Large intestine (tissue), 3 donors: Measurements from ENCODE around the gene C6orf89. TPM values are rescaled to one million over a fixed set of nuclear protein-coding genes. Genes with fewer than 3 reads are reported as not detected.
"Not testable (repeated sequence)": the region's sequence is repeated elsewhere in the genome, so short reads cannot be mapped to it uniquely, and the experiment has no call there.

Experiments
- DNase-seq, 2 donors: peaks; one replicate each; pipeline versions ENCODE4 v3.0.0 to v3.0.0-alpha.2; 2013
- H3K27ac ChIP-seq: one replicate; pipeline ENCODE4 v1.5.1; 2013; ENCODE audit warnings: low read length
- H3K27me3 ChIP-seq: 2 replicates; pipeline ENCODE4 v1.6.1; 2013; ENCODE audit warnings: low read length; ENCODE audit not compliant: control insufficient read depth, insufficient read depth
- H3K36me3 ChIP-seq: 2 replicates; pipeline ENCODE4 v1.6.1; 2013; ENCODE audit warnings: low read length; ENCODE audit not compliant: control insufficient read depth, insufficient read depth
- H3K4me1 ChIP-seq: one replicate; pipeline ENCODE4 v1.6.1; 2013; ENCODE audit warnings: low read length; ENCODE audit not compliant: control insufficient read depth, insufficient read depth
- H3K4me3 ChIP-seq: one replicate; pipeline ENCODE4 v1.5.1; 2013; ENCODE audit warnings: low read length
- H3K9me3 ChIP-seq: one replicate; pipeline ENCODE4 v1.6.1; 2013; ENCODE audit warnings: mild to moderate bottlenecking, low read depth, low read length, moderate library complexity; ENCODE audit not compliant: control insufficient read depth
- WGBS: methylation state at CpG from one replicate; pipeline ENCODE4 v1.1.5; 2013; ENCODE audit warnings: low lambda C conversion rate; ENCODE audit not compliant: insufficient coverage; 5-methylcytosine and 5-hydroxymethylcytosine counted together
- polyA plus RNA-seq: library from polyadenylated mRNA; unstranded; fragments of 120-200 nt; gene quantifications from one replicate; pipeline ENCODE4 v1.2.1, GENCODE V29; 2013

C6orf89 gene
- polyA plus RNA-seq, 1 donor, result 35.5 TPM

DNA sequence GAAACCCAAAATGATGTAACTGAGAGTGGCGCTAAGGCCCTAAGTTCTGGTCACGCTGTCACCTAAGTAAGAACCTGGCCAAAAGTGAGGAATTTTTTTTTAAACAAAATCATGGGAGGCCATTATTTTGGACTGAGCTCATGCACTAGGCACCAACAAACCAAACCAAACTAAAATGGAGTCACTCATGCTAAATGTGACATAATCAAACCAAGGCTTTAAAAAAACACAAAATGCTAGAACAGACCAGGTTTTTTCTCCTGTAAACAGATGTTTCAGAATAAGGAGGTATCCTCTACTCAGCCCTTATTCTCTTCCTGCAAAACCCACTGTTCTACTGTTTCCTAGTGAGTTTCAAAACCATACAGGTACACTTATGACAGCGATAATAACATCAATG lies 1.1 kb upstream of the C6orf89 start:
- 100% methylated on average over 1 of the region's 3 CpGs for whole genome bisulfite sequencing

DNA sequence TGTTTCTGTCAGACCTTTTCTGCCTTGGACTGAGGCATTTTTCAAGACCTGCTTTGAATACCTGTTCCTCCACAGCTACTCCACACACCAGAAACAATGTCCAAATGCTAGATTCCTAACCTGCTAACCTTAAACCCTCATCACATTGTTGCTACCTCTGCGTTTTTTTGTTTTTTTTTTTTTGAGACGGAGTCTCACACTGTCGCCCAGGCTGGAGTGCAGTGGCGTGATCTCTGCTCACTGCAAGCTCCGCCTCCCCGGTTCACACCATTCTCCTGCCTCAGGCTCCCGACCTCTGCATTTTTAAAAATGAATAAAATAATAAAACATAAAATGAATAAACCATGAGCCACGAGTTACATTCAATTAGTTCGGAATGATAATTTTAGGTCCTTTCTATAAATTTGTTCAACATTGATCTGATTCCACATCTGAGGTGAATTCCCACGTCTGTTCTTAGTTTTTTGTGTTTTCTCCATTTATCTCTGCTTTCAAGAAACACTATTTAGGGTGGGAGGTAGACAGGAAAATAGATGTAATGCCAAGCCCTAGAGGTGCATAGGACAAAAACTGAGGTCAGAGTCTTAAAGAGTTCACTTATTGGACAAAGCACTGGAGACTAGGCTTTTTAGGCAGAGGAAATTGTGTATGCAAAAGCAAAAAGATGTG lies 1.3 kb downstream of the C6orf89 start:
- H3K27ac ChIP-seq, result no peak overlapping the region
- H3K9me3 ChIP-seq, result no peaks in the 10 kb centered on the region
- no peak for DNase-seq
- peaks cover 7% of the 10 kb centered on the region for H3K4me1 ChIP-seq
- no peaks in the 10 kb centered on the region for H3K36me3 ChIP-seq
- no peak overlapping the region for H3K4me3 ChIP-seq
- 94% methylated on average over 2 of the region's 10 CpGs for WGBS
- H3K27me3 ChIP-seq, result no peaks in the 10 kb centered on the region

More for the DNA sequence above, 1.1 kb upstream of the C6orf89 start:
- Histone ChIP-seq H3K4me3 (no peak overlapping the region), H3K4me1 (peaks cover 7% of the 10 kb centered on the region), H3K27ac (no peak overlapping the region), H3K27me3 (peaks cover 2% of the 10 kb centered on the region), H3K9me3 (no peaks in the 10 kb centered on the region), H3K36me3 (no peaks in the 10 kb centered on the region)
- DNase-seq, result no peak

DNA sequence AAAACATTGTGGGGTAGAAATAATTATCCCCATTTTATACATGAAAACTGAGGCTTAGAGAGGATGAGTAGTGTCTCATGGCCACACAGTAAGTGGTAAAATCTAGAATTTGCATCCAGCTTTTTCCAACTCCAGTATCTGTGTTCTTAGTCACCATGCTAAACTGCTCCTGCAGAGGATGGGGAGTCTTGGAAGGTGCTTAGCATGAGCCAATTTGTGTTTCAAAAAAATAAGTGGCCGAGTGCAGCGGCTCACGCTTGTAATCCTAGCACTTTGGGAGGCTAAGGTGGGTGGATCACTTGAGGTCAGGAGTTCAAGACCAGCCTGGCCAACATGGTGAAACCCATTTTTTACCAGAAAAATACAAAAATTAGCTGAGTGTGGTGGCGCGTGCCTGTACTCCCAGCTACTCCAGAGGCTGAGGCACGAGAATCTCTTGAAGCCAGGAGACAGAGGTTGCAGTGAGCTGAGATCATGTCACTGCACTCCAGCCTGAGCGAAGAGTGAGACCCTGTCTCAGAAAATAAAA lies 2.4 kb downstream of the C6orf89 start:
- Histone ChIP-seq H3K27me3 (no peaks in the 10 kb centered on the region), H3K4me3 (no peak overlapping the region), H3K4me1 (peaks cover 7% of the 10 kb centered on the region), H3K9me3 (no peaks in the 10 kb centered on the region), H3K36me3 (no peaks in the 10 kb centered on the region), H3K27ac (no peak overlapping the region)
- DNase-seq, result no peak
- WGBS, result 100% methylated on average over 1 of the region's 7 CpGs

DNA sequence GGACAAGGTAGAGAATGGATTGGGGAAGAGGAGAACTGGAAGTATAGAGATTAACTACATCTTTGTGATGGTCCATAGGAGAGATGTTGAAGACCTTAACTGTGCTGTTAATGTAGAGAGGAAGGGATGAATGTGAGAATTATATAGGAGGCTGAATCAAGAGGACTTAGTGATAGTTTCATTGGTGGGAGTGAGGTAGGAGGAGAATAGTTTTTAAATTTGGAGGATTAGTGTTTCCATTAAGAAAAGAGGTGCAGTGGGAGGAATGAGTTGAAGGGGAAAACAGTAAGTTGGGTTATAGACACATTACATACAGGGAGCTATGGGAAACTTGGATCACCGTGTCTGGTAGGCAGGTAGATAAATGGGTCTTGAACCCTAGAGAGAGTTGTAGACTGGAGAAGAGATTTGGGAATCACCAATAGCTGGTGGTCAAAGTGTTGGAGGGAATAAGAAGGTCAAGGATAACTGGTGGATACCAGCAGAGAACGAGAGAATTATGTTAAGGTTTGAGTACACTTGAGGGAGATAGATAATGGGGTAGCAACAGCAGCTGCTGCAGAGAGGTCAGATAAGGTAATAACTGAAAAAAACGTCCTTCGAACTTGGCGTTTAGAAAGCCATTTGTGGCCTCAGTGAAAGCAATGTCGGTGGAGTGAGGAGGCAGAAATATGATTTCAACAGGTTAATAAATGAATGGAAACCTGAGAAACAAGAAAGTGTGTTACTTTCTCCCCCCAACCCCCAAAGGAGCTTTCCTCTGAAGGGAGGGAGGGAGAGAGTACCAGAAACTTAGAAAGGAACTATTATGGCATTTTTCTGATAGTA lies 3.1 kb downstream of the C6orf89 start:
- H3K4me3 ChIP-seq, result no peak overlapping the region
- peaks cover 7% of the 10 kb centered on the region for H3K4me1 ChIP-seq
- H3K27me3 ChIP-seq, result no peaks in the 10 kb centered on the region
- DNase-seq, result no peak
- no peak overlapping the region for H3K27ac ChIP-seq
- WGBS, result 19% methylated on average over 4 of the region's 6 CpGs
- no peaks in the 10 kb centered on the region for H3K36me3 ChIP-seq
- H3K9me3 ChIP-seq, result no peaks in the 10 kb centered on the region

DNA sequence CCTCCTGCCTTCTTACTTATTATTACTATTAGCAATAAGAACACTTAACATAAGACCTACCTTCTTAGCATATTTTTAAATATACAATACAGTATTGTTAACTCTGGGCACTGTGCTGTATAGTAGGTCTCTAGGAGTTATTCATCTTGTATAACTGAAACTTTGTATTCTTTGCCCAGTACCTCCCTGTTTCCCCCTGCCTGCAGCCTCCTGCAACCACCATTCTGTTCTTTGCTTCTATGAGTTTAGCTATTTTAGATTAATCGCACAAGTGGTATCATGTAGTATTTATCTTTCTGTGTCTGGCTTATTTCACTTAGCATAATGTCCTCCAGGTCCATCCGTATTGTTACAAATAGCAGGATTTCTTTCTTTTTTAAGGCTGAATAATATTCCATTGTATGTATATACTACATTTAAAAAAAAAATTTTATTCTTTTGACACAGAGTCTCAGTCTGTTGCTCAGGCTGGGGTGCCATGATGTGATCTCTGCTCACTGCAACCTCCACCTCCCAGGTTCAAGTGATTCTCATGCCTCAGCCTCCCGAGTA lies 4.4 kb downstream of the C6orf89 start:
- no peak overlapping the region for H3K27ac ChIP-seq
- no peak overlapping the region for H3K4me3 ChIP-seq
- no peak for DNase-seq
- H3K9me3 ChIP-seq, result no peaks in the 10 kb centered on the region
- H3K27me3 ChIP-seq, result no peaks in the 10 kb centered on the region
- no CpG with 5 or more reads among the region's 3 CpGs for WGBS
- H3K36me3 ChIP-seq, result peaks cover 5% of the 10 kb centered on the region
- H3K4me1 ChIP-seq, result peaks cover 6% of the 10 kb centered on the region

DNA sequence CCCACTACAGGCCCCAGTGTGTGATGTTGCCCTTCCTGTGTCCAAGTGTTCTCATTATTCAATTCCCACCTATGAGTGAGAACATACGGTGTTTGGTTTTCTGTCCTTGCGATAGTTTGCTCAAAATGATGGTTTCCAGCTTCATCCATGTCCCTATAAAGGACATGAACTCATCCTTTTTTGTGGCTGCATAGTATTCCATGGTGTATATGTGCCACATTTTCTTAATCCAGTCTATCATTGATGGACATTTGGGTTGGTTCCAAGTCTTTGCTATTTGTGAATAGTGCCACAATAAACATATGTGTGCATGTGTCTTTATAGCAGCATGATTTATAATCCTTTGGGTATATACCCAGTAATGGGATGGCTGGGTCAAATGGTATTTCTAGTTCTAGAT lies 5.4 kb downstream of the C6orf89 start:
- H3K36me3 ChIP-seq, H3K4me1 ChIP-seq, H3K27me3 ChIP-seq, DNase-seq, H3K4me3 ChIP-seq, H3K9me3 ChIP-seq, H3K27ac ChIP-seq: not testable (repeated sequence)
- no CpG with 5 or more reads among the region's 2 CpGs for WGBS

DNA sequence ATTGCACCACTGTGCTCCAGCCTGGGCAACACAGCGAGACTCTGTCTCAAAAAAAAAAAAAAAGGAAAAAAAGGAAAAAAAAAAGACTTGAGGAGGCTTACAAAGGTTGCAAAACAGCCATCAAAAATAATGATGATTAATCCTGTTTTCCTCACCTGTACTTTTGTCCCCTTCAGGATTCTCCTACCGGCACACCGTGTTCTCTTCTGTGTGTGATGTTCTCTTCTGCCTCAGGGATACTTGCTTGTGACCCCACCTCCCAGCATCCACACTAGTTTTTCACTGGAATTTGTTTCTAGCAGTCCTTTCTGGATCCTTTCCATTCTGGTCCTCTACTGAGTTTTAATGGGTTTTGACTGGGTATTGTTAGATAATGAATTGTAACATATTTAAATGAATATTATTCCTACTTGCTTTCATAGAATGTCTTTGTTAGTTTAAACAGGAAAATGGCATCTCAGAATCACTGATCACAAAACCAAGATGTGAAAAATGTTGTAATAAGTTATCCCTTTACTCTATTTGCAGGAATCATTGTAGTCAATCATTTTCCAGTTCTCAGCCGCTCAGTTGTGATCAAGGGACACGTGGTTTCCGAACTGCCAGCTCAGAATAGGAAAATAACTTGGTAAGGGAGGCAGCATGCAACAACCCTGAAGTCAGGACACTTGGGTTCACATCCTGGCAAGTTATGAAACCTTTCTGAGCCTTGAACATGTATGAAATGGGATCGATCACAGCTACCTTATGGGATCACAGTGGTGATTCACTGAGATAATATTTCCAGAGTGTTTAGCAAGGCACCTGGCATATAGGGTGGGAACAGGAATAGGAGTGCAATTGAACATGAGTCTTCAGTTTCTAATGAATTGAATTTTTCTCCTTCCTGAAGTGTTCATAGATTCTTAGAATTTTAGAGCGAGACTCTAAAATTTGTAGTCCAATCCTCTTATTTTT lies 8.5 kb downstream of the C6orf89 start:
- DNase-seq, result no peak
- H3K4me1 ChIP-seq, result no peaks in the 10 kb centered on the region
- peaks cover 10% of the 10 kb centered on the region for H3K36me3 ChIP-seq
- no peak overlapping the region for H3K4me3 ChIP-seq
- 100% methylated on average over 2 of the region's 8 CpGs for WGBS
- no peak overlapping the region for H3K27ac ChIP-seq
- no peaks in the 10 kb centered on the region for H3K27me3 ChIP-seq
- no peaks in the 10 kb centered on the region for H3K9me3 ChIP-seq

DNA sequence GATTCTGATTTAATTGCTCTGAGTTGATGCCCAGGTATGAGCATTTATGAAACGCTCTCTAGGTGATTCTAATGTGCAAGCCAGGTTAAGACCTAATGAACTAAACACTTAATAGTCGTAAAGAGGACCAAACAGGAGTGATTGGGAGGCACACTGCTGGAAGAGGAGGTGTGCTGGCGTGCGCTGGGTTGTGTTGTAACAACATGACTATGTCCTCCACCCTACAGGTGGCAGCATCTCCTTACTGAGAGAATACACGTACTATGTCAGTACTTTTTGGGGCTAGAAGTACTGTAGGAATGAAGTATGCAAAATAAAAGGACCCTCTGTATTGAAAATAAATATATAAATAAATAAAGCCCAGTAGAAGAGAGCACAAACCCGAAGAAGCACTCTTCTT lies 11.9 kb downstream of the C6orf89 start:
- DNase-seq, result no peak

DNA sequence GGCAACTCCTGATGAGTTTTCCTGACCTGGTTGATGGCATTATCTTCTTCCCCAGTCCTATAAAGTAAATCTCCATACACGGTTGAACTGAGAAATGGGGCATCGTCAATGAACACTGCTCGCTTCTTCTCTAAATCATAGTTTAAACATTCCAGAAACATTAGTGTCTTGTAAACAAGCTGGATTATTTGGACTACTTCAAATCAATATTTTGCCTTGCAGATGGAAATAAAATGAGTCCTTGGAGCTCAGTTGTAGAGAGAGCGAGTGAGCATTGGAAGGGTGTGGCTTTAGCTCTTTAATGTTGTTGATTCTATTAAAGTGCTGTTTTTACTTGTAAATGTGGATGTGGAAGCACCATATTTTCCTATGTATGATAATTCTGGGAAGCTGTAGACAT lies 18.4 kb downstream of the C6orf89 start:
- Histone ChIP-seq H3K4me1 (no peaks in the 10 kb centered on the region), H3K4me3 (no peak overlapping the region), H3K9me3 (no peaks in the 10 kb centered on the region), H3K36me3 (peaks cover 39% of the 10 kb centered on the region), H3K27ac (no peak overlapping the region), H3K27me3 (no peaks in the 10 kb centered on the region)
- WGBS, result no CpG with 5 or more reads among the region's 4 CpGs
- no peak for DNase-seq

More for the DNA sequence above, 11.9 kb downstream of the C6orf89 start:
- no peak overlapping the region for H3K27ac ChIP-seq
- H3K36me3 ChIP-seq, result peaks cover 23% of the 10 kb centered on the region
- whole genome bisulfite sequencing, result 88% methylated on average over 2 of the region's 6 CpGs
- no peaks in the 10 kb centered on the region for H3K9me3 ChIP-seq
- no peaks in the 10 kb centered on the region for H3K4me1 ChIP-seq
- no peaks in the 10 kb centered on the region for H3K27me3 ChIP-seq
- H3K4me3 ChIP-seq, result no peak overlapping the region
